Type B pancreatic cell (in vitro differentiated cells): ENCODE results near the gene MSH5. TPM values are rescaled to one million over a fixed set of nuclear protein-coding genes. Genes with fewer than 3 reads are reported as not detected.

Experiments used
- DNase-seq: peaks from one replicate; pipeline ENCODE4 v3.0.0; 2021; ENCODE audit warnings: mixed read lengths; ENCODE audit not compliant: unreplicated experiment; ENCODE audit errors: extremely low spot score
- H3K27ac Mint-ChIP-seq: 2 replicates; pipeline ENCODE4 v1.8.0; 2021; ENCODE audit warnings: mild to moderate bottlenecking, mixed read lengths
- H3K27me3 Mint-ChIP-seq: 2 replicates; pipeline ENCODE4 v1.8.0; 2021; ENCODE audit warnings: mixed read lengths
- H3K36me3 Mint-ChIP-seq: 2 replicates; pipeline ENCODE4 v1.8.0; 2021; ENCODE audit warnings: mixed read lengths
- H3K4me1 Mint-ChIP-seq: one replicate; pipeline ENCODE4 v1.8.0; 2021; ENCODE audit warnings: mixed read lengths; ENCODE audit not compliant: unreplicated experiment
- H3K4me3 Mint-ChIP-seq: 2 replicates; pipeline ENCODE4 v1.8.0; 2021; ENCODE audit warnings: mild to moderate bottlenecking, mixed read lengths
- H3K9me3 Mint-ChIP-seq: 2 replicates; pipeline ENCODE4 v1.8.0; 2021; ENCODE audit warnings: mixed read lengths
- CTCF ChIP-seq: fragments of 200-600 bp; sonication (generic); conservative IDR thresholded peaks from 2 replicates; pipeline ENCODE4 v1.5.0; 2021; ENCODE audit warnings: antibody characterized with exemption, mild to moderate bottlenecking
- total RNA-seq: library from RNA; stranded (reverse); gene quantifications from 2 replicates; pipeline ENCODE4 v1.2.1, GENCODE V29; 2021; ENCODE audit warnings: low replicate concordance

Gene MSH5
- total RNA-seq, 1 donor from 2014 or later: 46.7 TPM

GRCh38 chr6:31761343-31761742 is 21.5 kb downstream of the MSH5 start:
- DNase-seq: no peak
- H3K9me3 Mint-ChIP-seq: no peaks in the 10 kb centered on the region
- H3K27me3 Mint-ChIP-seq: no peaks in the 10 kb centered on the region
- peaks cover 25% of the 10 kb centered on the region for H3K36me3 Mint-ChIP-seq
- TF ChIP-seq CTCF: no peak
- no peak overlapping the region for H3K4me3 Mint-ChIP-seq
- no peak overlapping the region for H3K27ac Mint-ChIP-seq
- peaks cover 11% of the 10 kb centered on the region for H3K4me1 Mint-ChIP-seq

GRCh38 chr6:31762356-31762755 is 22.6 kb downstream of the MSH5 start, which contains the start of gene SAPCD1:
Gene SAPCD1 (plus strand): TSS chr6:31762656. CDS start chr6:31763055, 399 bp downstream.
- Mint-ChIP-seq H3K9me3 (no peaks in the 10 kb centered on the region), H3K36me3 (peaks cover 25% of the 10 kb centered on the region), H3K27me3 (no peaks in the 10 kb centered on the region), H3K27ac (peak within 1 kb of the TSS; percentile 62), H3K4me1 (peaks cover 11% of the 10 kb centered on the region), H3K4me3 (no peak within 1 kb of the TSS)
- no peak for TF ChIP-seq CTCF
- DNase-seq: no peak

GRCh38 chr6:31762878-31763618 is 23.2 kb downstream of the MSH5 start:
- Mint-ChIP-seq H3K27me3 (no peaks in the 10 kb centered on the region), H3K27ac (peak overlapping the region; percentile 62), H3K4me3 (no peak overlapping the region), H3K9me3 (no peaks in the 10 kb centered on the region), H3K36me3 (peaks cover 25% of the 10 kb centered on the region), H3K4me1 (peaks cover 11% of the 10 kb centered on the region)
- no peak for DNase-seq
- no peak for TF ChIP-seq CTCF

GRCh38 chr6:31763619-31763940 is 23.8 kb downstream of the MSH5 start:
- no peak for TF ChIP-seq CTCF
- Mint-ChIP-seq H3K27me3 (no peaks in the 10 kb centered on the region), H3K36me3 (peaks cover 25% of the 10 kb centered on the region), H3K9me3 (no peaks in the 10 kb centered on the region), H3K4me3 (no peak overlapping the region), H3K4me1 (peaks cover 11% of the 10 kb centered on the region), H3K27ac (peak overlapping the region; percentile 62)
- DNase-seq: no peak

- DNase-seq: no peak
- peaks cover 25% of the 10 kb centered on the region for H3K36me3 Mint-ChIP-seq
- H3K27ac Mint-ChIP-seq: peak overlapping the region; percentile 62
- TF ChIP-seq CTCF: no peak
- peaks cover 11% of the 10 kb centered on the region for H3K4me1 Mint-ChIP-seq
- H3K27me3 Mint-ChIP-seq: no peaks in the 10 kb centered on the region
- H3K4me3 Mint-ChIP-seq: no peak overlapping the region
- no peaks in the 10 kb centered on the region for H3K9me3 Mint-ChIP-seq
Observed at GRCh38 chr6:31764198-31764597, 24.4 kb downstream of the MSH5 start.
